Heart left ventricle (tissue), 13 donors: Measurements from ENCODE around the gene STARD3NL.

Experiments
- POLR2A ChIP-seq, 2 donors: fragments of 450-650 bp; IDR thresholded peaks; one replicate each; pipeline ENCODE4 v1.6.1; 2017; ENCODE audit warnings: antibody characterized with exemption in 2 of 2, mild to moderate bottlenecking in 2 of 2, moderate library complexity in 2 of 2
- TF ChIP-seq, protein P1 (sequence below), 12 donors: fragments of 200-600 bp; sonication (generic) in 4 of 12; IDR thresholded peaks; one replicate each; pipeline versions ENCODE4 v1.5.0 to v1.8.0; 2018 to 2022; ENCODE audit warnings: antibody characterized with exemption in 12 of 12, mild to moderate bottlenecking in 5 of 12
- donor health status: ischemic (EF 13 %, LVEDD 7.1; RV severe dilation, severe dysfunction).
- donor health status: DM: no; HTN: yes; CAD: no.
- donor health status: DM: no; HTN: no; CAD: no.
- donor health status: ischemic (EF 25% LVEDD 6.9; RV normal size, moderate dysfunction).
- donor health status: ischemic (EF 25% LVEDD 5.7; RV mildly dilated, moderate dysfunction).
- donor health status: ischemic (EF 35%, LVEDD 5.7; RV mildly dilated, moderate dysfunction).
- donor health status: nonischemic (EF 11% LVEDD 7.7; RV severe dilation, severe dysfunction).
- donor health status: DM: yes; HTN: yes; CAD: no.
- donor health status: PGD.
- donor health status: ischemic (EF 29% LVEDD 5.4; RV normal size, mild dysfunction).
- donor health status: nonischemic (EF 23%, LVEDD 6.1; RV moderate dilation, normal function).

DNA sequence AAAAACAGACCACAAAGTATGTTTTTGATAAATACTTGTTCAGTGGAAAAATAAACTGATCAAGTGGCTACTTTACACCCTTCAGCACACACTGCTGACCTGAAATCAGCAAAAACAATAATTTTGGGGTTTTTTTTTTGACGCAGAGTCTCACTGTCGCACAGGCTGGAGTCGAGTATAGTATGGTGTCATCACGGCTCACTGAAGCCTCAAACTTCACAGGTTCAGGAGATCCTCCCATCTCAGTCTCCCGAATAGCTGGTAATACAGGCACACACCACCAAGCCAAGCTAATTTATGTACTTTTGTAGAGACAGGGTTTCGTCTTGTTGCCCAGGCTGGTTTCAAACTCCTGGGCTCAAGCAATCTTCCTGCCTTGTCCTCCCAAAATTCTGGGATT lies 64.8 kb downstream of the STARD3NL start:
- TF ChIP-seq POLR2A (IDR thresholded peaks at IDR 0.05): no peak
- TF ChIP-seq, protein P1, sequence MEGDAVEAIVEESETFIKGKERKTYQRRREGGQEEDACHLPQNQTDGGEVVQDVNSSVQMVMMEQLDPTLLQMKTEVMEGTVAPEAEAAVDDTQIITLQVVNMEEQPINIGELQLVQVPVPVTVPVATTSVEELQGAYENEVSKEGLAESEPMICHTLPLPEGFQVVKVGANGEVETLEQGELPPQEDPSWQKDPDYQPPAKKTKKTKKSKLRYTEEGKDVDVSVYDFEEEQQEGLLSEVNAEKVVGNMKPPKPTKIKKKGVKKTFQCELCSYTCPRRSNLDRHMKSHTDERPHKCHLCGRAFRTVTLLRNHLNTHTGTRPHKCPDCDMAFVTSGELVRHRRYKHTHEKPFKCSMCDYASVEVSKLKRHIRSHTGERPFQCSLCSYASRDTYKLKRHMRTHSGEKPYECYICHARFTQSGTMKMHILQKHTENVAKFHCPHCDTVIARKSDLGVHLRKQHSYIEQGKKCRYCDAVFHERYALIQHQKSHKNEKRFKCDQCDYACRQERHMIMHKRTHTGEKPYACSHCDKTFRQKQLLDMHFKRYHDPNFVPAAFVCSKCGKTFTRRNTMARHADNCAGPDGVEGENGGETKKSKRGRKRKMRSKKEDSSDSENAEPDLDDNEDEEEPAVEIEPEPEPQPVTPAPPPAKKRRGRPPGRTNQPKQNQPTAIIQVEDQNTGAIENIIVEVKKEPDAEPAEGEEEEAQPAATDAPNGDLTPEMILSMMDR (IDR thresholded peaks at IDR 0.05): no peak
